ENCODE data around the gene SLC22A4.

SLC22A4 gene

GRCh38 chr5:132262882-132263547, 31.2 kb upstream of the SLC22A4 start:
- DNase-seq (ENCODE audit: low spot score), result no peak

- DNase-seq (ENCODE audit: low spot score), result no peak
Observed at GRCh38 chr5:132263548-132264261, 30.5 kb upstream of the SLC22A4 start.

GRCh38 chr5:132264546-132265335, 29.5 kb upstream of the SLC22A4 start:
- DNase-seq (ENCODE audit: low spot score), result no peak

- no peak for DNase-seq (ENCODE audit: low spot score)
Observed at GRCh38 chr5:132265336-132266030, 28.7 kb upstream of the SLC22A4 start.

- no peak for DNase-seq (ENCODE audit: low spot score)
Observed at GRCh38 chr5:132266031-132266835, 28.0 kb upstream of the SLC22A4 start.

GRCh38 chr5:132266836-132267160, 27.4 kb upstream of the SLC22A4 start:
- DNase-seq (ENCODE audit: low spot score), result no peak

GRCh38 chr5:132267166-132267739, 26.9 kb upstream of the SLC22A4 start:
- DNase-seq (ENCODE audit: low spot score), result no peak

- DNase-seq (ENCODE audit: low spot score), result peak; percentile 77
Observed at GRCh38 chr5:132267931-132268768, 26.0 kb upstream of the SLC22A4 start.

- no peak for DNase-seq (ENCODE audit: low spot score)
Observed at GRCh38 chr5:132268769-132269551, 25.2 kb upstream of the SLC22A4 start.

- no peak for DNase-seq (ENCODE audit: low spot score)
Observed at GRCh38 chr5:132269635-132270334, 24.4 kb upstream of the SLC22A4 start.

GRCh38 chr5:132270335-132270665, 23.9 kb upstream of the SLC22A4 start:
- no peak for DNase-seq (ENCODE audit: low spot score)

GRCh38 chr5:132270706-132271105, 23.5 kb upstream of the SLC22A4 start:
- DNase-seq (ENCODE audit: low spot score), result no peak

GRCh38 chr5:132271251-132272246, 22.6 kb upstream of the SLC22A4 start:
- no peak for DNase-seq (ENCODE audit: low spot score)

- no peak for DNase-seq (ENCODE audit: low spot score)
Observed at GRCh38 chr5:132272311-132273210, 21.6 kb upstream of the SLC22A4 start.

GRCh38 chr5:132273631-132274030, 20.6 kb upstream of the SLC22A4 start:
- no peak for DNase-seq (ENCODE audit: low spot score)

- DNase-seq (ENCODE audit: low spot score), result no peak
Observed at GRCh38 chr5:132274050-132274792, 20.0 kb upstream of the SLC22A4 start.
